C4-2B (cell line): ENCODE data around the gene IL16.
A peak's percentile ranks its signal among the peaks of the same experiment; 100 is the strongest.

Experiments
- H3K27ac ChIP-seq: fragments of 450-650 bp; 2 replicates; pipeline ENCODE4 v1.5.1; 2017
- ZFX ChIP-seq: fragments of 450-650 bp; IDR thresholded peaks from 2 replicates; pipeline ENCODE4 v1.6.1; 2017
- TF ChIP-seq, protein P1 (sequence below): fragments of 450-650 bp; conservative IDR thresholded peaks from 2 replicates; pipeline ENCODE4 v1.5.1; 2017; ENCODE audit warnings: mild to moderate bottlenecking

Gene IL16

DNA sequence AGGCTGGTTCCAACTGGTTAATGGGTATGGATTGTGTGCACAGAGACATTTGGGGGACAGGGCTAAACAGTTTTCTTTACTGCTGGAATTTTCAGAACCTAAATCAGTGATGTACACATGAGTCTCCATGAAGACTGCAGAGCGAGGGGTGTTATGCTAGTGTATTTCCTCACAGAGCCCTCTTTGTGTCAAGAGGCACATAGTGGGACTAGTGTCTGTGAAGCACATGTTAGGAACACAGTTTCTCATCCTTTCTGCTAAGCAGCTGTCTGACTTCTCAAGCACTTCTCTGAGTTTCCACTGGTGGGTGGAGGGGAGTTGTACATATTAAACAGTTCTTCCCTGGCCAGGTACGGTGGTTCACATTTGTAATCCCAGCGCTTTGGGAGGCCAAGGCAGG lies 136.7 kb downstream of the IL16 start:
- no peak for TF ChIP-seq ZFX
- TF ChIP-seq, protein P1, sequence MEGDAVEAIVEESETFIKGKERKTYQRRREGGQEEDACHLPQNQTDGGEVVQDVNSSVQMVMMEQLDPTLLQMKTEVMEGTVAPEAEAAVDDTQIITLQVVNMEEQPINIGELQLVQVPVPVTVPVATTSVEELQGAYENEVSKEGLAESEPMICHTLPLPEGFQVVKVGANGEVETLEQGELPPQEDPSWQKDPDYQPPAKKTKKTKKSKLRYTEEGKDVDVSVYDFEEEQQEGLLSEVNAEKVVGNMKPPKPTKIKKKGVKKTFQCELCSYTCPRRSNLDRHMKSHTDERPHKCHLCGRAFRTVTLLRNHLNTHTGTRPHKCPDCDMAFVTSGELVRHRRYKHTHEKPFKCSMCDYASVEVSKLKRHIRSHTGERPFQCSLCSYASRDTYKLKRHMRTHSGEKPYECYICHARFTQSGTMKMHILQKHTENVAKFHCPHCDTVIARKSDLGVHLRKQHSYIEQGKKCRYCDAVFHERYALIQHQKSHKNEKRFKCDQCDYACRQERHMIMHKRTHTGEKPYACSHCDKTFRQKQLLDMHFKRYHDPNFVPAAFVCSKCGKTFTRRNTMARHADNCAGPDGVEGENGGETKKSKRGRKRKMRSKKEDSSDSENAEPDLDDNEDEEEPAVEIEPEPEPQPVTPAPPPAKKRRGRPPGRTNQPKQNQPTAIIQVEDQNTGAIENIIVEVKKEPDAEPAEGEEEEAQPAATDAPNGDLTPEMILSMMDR = no peak
- H3K27ac ChIP-seq = no peak overlapping the region

DNA sequence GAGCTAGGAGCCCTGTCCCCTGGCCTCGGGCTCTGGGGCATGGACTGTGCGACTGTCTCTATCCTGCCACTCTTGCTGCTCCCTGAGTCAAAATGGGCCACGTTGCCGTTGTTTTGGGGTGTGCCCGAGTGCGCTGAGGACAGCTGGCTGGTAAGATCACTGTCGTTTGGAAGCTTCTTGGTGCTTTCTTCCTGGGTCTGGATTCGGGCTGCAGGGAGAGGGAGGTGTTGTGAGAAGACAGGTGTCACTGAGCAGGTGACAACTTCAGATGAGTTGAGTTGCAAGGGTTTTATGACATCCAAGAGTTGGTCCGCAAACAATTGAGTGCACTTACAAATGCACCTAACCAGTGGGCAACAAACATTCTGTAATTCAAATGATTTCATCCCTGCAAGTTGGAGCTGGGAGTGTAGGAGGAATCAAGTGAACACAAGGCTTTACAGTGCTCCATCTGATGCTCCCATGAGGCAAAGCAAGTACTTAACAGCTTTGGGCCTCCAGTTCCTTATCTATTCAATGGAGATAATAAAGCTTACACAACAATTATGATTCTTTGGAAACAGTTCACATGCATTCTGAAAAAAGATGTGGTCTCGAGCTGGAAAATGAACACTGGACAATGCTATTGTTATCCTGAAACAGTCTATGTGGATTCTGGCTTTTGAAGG lies 138.2 kb downstream of the IL16 start:
- H3K27ac ChIP-seq = no peak overlapping the region
- TF ChIP-seq, protein P1 = no peak
- no peak for TF ChIP-seq ZFX

DNA sequence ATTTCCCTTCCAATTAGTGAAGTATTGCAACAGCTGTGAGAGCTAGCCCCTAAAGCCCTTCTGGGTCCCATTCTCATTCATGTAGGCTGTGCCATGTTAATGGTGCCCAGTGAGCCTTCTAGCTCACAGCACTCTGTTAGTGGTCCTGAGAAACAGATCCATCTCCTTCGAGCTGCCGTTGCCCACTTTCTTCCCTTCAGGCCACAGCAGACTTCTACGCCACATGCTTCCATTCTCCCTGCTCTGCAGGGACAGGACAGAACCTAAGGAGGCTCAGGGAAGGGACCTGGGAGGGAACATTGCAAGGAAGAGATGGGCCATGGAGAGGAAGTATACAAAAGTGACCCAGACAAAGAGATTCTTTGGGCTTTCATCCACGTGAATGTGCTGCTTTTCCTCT lies 139.0 kb downstream of the IL16 start:
- no peak overlapping the region for H3K27ac ChIP-seq

DNA sequence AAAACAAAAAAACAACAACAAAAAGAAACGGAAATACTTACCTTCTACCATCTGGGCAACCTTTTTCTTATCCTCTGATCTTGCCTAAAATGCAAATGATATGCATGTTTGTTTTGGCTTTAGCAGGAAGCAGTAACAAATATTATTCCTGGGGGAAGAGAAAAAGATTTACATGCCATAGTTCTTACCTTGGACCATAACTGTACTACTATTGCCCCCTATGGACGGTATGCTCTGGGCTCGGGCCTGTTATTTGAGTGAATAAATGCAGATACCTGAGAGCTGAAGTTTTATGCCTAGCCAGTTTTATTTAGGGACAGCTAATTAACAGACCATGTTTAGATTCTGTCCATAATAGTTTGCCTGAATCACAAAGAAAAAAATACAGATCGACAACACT lies 139.9 kb downstream of the IL16 start:
- TF ChIP-seq ZFX = no peak
- TF ChIP-seq, protein P1 = peak; percentile 54

More for the DNA sequence above, 139.0 kb downstream of the IL16 start:
- no peak for TF ChIP-seq ZFX
- TF ChIP-seq, protein P1 = no peak

DNA sequence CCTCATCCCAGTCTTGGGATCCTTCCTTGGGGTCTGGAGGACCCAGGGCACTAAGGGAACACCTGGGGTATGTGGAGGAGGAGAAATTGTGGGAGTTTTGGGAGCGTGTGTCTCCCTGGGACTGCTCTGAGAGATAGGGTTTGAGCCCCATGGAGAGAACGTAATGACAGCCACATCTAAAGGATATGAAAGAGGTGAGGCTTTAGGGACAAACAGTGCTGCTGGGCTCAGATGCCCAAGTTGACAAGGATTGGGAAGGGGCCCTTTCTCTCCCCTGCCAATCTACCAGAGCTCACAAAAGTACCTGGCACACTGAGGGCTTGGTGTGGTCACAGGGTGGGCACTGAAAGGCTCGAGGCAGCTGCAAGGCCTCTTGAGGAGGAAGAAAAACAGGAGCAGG lies 140.6 kb downstream of the IL16 start:
- TF ChIP-seq ZFX = no peak
- TF ChIP-seq, protein P1 = no peak
- H3K27ac ChIP-seq = peak overlapping the region; percentile 32; the same call in 1 of the 2 replicates

More for the DNA sequence above, 139.9 kb downstream of the IL16 start:
- peak overlapping the region; percentile 26; the same call in 1 of the 2 replicates for H3K27ac ChIP-seq

DNA sequence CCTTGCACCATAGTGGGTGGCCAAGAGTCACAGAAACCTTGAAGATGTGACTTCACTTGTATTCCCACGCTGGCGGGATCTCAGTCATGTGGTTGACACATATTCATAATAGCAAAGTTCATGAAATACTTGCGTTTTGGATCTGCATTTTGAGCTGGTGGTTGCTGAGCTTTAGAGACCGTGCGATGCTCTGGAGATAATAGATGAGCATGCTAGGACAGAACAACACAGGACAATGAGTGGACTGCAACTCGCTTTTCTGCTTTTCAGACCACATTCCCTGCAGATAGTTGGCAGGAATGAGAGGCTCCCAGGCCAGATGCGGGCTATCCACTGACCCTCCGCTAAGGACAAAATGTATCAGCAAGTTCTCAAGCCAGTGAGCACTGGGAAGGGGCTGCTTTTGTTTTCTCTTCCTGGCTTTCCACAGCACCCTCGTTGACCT lies 141.1 kb downstream of the IL16 start:
- peak overlapping the region; percentile 32 for H3K27ac ChIP-seq
- TF ChIP-seq, protein P1 = no peak
- no peak for TF ChIP-seq ZFX

DNA sequence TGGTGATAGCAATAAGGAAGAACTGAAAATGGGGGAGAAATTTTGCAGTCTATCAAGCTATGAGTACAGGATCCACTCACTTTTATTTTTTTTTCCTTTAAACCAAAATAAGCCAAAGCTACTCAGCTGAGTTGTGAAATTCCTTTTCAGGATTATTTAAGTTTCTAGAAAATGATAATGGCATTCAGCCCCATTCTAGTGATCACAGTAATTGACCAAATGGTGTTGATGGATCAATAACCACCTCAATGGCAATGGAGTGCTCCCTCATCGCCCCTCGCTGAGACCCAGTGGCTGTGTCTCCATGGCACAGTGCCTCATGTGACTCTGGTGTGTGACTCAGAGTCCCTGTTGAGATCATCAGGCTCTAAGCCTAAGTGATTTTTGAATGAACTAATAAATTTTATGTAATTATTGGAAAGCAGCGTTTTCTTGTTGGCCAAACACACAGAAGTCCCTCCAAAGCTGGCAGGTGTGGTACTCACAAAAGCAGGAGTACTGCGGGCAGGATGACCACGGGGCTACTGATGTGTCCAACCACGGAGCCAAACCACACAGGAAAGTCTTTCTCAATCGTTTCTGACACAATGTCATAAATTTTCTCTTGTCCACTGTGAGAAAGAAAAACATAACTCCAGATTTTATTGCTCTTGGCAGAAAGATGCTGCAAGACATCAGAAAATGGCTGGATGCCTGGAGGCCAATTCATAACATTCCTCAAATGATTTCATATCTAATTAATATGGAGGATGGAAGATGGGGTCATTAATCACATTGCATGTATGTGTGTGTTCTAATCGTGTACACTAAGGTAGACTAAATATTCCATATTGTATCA lies 141.7 kb downstream of the IL16 start:
- TF ChIP-seq ZFX = no peak
- TF ChIP-seq, protein P1 = no peak
- peak overlapping the region; percentile 32 for H3K27ac ChIP-seq
